Peyer's patch (tissue), 4 donors: ENCODE data around the gene HSD17B14.

Source experiments
- CTCF ChIP-seq, 6 experiments: fragments of 450-650 bp in 4 of 6; fragments of 200-600 bp in 2 of 6; sonication (generic) in 1 of 6; IDR thresholded peaks; one replicate each; pipeline ENCODE4 v1.5.1; 2017 to 2019; ENCODE audit warnings: antibody characterized with exemption in 6 of 6, mild to moderate bottlenecking in 3 of 6, moderate library complexity in 1 of 6
- POLR2A ChIP-seq, 2 donors: fragments of 450-650 bp; IDR thresholded peaks; one replicate each; pipeline ENCODE4 v1.5.1; 2017; ENCODE audit warnings: antibody characterized with exemption in 2 of 2, mild to moderate bottlenecking in 2 of 2, moderate library complexity in 2 of 2

- TF ChIP-seq CTCF (IDR thresholded peaks at IDR 0.05) (no peak), POLR2A (IDR thresholded peaks at IDR 0.05) (no peak)
Observed at GRCh38 chr19:48852292-48852691, 16.0 kb upstream of the HSD17B14 start.
